ENCODE data around the gene SLC24A3. TPM values are rescaled to one million over a fixed set of nuclear protein-coding genes. Genes with fewer than 3 reads are reported as not detected.

The SLC24A3 gene
- total and polyA plus RNA-seq, 2 donors from 2014 or later, result 0.86 to 5.2 TPM

- FAIRE-seq, result no peak
- no peaks in the 10 kb centered on the region for H3K9me3 ChIP-seq (ENCODE audit: control insufficient read depth in 2 of 3, insufficient read depth in 1 of 3, low read length in 3 of 3)
- H3K27ac ChIP-seq (ENCODE audit: low read depth in 2 of 2, low read length in 2 of 2), result no peak overlapping the region
- no peaks in the 10 kb centered on the region for H3K36me3 ChIP-seq (ENCODE audit: control insufficient read depth in 2 of 3, insufficient read depth in 3 of 3, low read length in 3 of 3)
- H3K27me3 ChIP-seq (ENCODE audit: control insufficient read depth, insufficient read depth, low read length), result no peaks in the 10 kb centered on the region
- intact Hi-C loops (cut with DNase I), result no loop called here
- no peak for TF ChIP-seq CTCF (IDR thresholded peaks at IDR 0.05; ENCODE audit: borderline replicate concordance, extremely low read depth, insufficient read depth)
- H3K4me1 ChIP-seq (ENCODE audit: control insufficient read depth in 2 of 3, insufficient read depth in 2 of 3, low read depth in 1 of 3, low read length in 3 of 3), result no peaks in the 10 kb centered on the region
- DNase-seq, result peak in 1 of 5 donors; percentile 58
- H3K9ac ChIP-seq (ENCODE audit: low read length in 3 of 3), result no peak overlapping the region
- no peak overlapping the region for H3K4me3 ChIP-seq (ENCODE audit: low read length in 3 of 3)
These were observed 511.5 kb downstream of the SLC24A3 start for GRCh38 chr20:19723813-19724430.

DNA sequence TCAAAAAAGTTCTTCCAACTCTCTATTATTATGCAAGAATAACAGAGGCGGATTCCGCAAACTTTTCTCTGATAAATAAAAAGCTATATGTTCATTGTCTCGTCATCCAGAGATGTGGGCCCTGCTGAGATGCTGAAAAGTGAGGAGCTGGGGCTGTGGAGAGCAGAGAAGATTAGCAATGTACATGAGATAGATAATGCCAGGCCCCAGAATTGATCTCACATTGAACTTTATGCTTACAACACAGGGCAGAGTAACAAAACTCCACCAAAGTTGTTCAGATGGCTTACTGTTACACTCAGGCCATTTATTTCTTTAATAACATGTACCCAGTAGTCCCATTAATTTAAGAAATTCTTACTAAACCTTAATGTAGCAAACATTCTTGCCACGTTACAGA lies 512.9 kb downstream of the SLC24A3 start:
- H3K27me3 ChIP-seq (ENCODE audit: control insufficient read depth, insufficient read depth, low read length), result no peaks in the 10 kb centered on the region
- no peak overlapping the region for H3K9ac ChIP-seq (ENCODE audit: low read length in 3 of 3)
- no peaks in the 10 kb centered on the region for H3K9me3 ChIP-seq (ENCODE audit: control insufficient read depth in 2 of 3, insufficient read depth in 1 of 3, low read length in 3 of 3)
- DNase-seq (no peak), FAIRE-seq (no peak)
- H3K36me3 ChIP-seq (ENCODE audit: control insufficient read depth in 2 of 3, insufficient read depth in 3 of 3, low read length in 3 of 3), result no peaks in the 10 kb centered on the region
- no peak overlapping the region for H3K27ac ChIP-seq (ENCODE audit: low read depth in 2 of 2, low read length in 2 of 2)
- H3K4me3 ChIP-seq (ENCODE audit: low read length in 3 of 3), result no peak overlapping the region
- intact Hi-C loops (cut with DNase I), result no loop called here
- no peaks in the 10 kb centered on the region for H3K4me1 ChIP-seq (ENCODE audit: control insufficient read depth in 2 of 3, insufficient read depth in 2 of 3, low read depth in 1 of 3, low read length in 3 of 3)
- no peak for TF ChIP-seq CTCF (IDR thresholded peaks at IDR 0.05; ENCODE audit: borderline replicate concordance, extremely low read depth, insufficient read depth)

DNA sequence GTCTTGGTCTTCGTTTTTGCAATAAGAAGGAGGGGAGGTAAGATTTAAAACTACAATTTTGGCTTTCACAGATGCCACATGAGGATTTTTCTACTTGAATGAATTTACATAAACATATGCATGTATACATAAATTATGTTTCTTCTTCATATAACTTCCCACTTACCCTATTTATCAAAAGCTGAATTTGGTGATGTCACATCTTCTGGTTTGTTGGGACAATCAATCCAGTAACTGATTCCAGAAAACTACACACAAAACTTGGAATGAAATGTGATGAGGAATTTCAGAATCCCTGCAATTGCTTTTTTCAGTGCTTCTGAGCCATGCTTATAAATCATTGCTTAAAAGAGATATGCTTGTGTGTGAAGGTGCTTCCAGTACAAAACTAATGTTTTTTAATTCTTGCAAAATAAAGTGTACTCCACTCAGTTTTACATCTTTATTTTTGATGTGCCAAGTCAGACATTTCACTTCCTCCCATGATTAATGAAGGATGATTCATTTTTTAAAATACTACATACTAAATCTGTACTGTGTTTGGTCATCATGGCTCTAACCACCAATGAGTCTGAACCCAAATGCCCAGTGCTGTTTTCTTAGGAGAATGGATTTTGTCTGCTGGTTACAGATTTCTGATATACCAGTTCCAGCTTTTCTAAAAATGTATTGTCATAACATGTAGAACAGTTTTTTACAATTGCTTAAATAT lies 513.5 kb downstream of the SLC24A3 start:
- H3K27ac ChIP-seq (ENCODE audit: low read depth in 2 of 2, low read length in 2 of 2), result no peak overlapping the region
- DNase-seq (no peak), FAIRE-seq (no peak)
- no peaks in the 10 kb centered on the region for H3K36me3 ChIP-seq (ENCODE audit: control insufficient read depth in 2 of 3, insufficient read depth in 3 of 3, low read length in 3 of 3)
- H3K27me3 ChIP-seq (ENCODE audit: control insufficient read depth, insufficient read depth, low read length), result no peaks in the 10 kb centered on the region
- H3K4me1 ChIP-seq (ENCODE audit: control insufficient read depth in 2 of 3, insufficient read depth in 2 of 3, low read depth in 1 of 3, low read length in 3 of 3), result no peaks in the 10 kb centered on the region
- H3K4me3 ChIP-seq (ENCODE audit: low read length in 3 of 3), result no peak overlapping the region
- no peaks in the 10 kb centered on the region for H3K9me3 ChIP-seq (ENCODE audit: control insufficient read depth in 2 of 3, insufficient read depth in 1 of 3, low read length in 3 of 3)
- TF ChIP-seq CTCF (IDR thresholded peaks at IDR 0.05; ENCODE audit: borderline replicate concordance, extremely low read depth, insufficient read depth), result no peak
- H3K9ac ChIP-seq (ENCODE audit: low read length in 3 of 3), result no peak overlapping the region
- intact Hi-C loops (cut with DNase I), result no loop called here

Data from kidney (tissue), 14 donors.